Endometrium (tissue), 2 donors: ENCODE measurements around the gene HOXB13.
"Not testable (repeated sequence)": the region's sequence is repeated elsewhere in the genome, so short reads cannot be mapped to it uniquely, and the experiment has no call there.

Experiments
- FAIRE-seq: peaks from 2 replicates; lab custom pipeline; 2012; peaks lifted over from hg19 to GRCh38; lab: Jason Lieb, UNC
- donor health status: control.
- donor health status: control.

HOXB13 gene

GRCh38 chr17:48726114-48726915 is 2.2 kb downstream of the HOXB13 start:
- no peak for FAIRE-seq

GRCh38 chr17:48725288-48726064 is 3.1 kb downstream of the HOXB13 start:
- no peak for FAIRE-seq

DNA sequence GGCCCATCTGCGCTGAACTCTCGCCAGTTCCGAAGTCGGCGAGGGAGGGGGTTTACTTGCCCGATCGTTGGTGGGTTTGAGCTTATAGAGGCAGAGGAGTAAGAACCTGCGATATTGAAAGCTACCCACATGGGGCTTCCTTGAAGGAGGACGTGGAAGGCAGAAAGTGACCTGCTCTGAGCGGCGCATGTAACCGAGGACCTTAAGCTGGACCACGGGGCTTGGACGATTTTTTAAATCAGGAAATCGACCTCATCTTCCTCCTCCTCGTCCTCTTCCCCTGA is 3.6 kb downstream of the HOXB13 start:
- FAIRE-seq, result no peak

GRCh38 chr17:48724251-48725003 is 4.1 kb downstream of the HOXB13 start:
- FAIRE-seq, result peak; percentile 77

- no peak for FAIRE-seq
Observed at GRCh38 chr17:48723423-48724250, 4.9 kb downstream of the HOXB13 start.

- FAIRE-seq, result no peak
Observed at GRCh38 chr17:48722915-48723422, 5.6 kb downstream of the HOXB13 start, which contains the start of gene PRAC2. Gene PRAC2, plus strand, starts transcription at chr17:48723185. Its CDS starts 1,226 bp downstream, at chr17:48724411.

DNA sequence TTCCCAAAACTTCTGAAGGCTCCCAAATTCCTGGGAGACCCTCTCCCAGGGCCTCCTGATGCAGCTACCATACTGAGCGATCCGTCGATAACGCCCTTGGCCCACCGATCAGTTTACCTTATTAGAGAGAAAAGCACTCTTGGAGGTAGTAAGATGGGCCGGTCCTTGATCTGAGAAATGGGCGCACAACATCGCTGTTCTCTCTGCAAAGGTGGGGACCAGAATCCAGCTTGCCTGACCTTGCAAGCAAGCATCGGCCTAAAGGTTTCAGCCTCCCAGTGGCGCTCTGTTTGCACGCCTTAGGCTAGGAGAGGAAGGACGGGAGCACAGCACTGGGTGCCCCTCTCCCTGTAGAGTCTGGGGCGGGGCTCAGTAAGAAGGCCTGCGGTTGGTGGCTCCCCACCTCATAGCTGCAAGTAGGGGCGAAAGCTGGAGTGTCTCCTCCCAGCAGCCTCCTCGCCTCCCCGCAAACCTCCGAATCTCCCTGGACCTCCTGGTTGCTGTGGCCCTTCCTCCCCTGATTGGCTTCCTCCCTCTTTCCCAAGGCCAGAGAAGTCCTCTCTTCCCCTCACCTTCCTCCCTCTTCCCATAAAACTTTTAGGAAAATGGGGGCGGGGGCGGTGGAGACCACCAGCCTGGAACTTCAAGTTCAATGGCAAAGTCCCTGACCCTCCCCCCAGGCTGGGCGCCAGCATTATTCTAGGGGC is 6.2 kb downstream of the HOXB13 start, which contains the start of gene PRAC1:
Gene PRAC1, minus strand, starts transcription at position 318 of the 707 bp plus-strand sequence. Its CDS starts 126 bp downstream, at position 192.
- FAIRE-seq, result no peak

- no peak for FAIRE-seq
Observed at GRCh38 chr17:48721009-48721402, 7.5 kb downstream of the HOXB13 start.

- FAIRE-seq, result no peak
Observed at GRCh38 chr17:48720266-48721008, 8.1 kb downstream of the HOXB13 start.

DNA sequence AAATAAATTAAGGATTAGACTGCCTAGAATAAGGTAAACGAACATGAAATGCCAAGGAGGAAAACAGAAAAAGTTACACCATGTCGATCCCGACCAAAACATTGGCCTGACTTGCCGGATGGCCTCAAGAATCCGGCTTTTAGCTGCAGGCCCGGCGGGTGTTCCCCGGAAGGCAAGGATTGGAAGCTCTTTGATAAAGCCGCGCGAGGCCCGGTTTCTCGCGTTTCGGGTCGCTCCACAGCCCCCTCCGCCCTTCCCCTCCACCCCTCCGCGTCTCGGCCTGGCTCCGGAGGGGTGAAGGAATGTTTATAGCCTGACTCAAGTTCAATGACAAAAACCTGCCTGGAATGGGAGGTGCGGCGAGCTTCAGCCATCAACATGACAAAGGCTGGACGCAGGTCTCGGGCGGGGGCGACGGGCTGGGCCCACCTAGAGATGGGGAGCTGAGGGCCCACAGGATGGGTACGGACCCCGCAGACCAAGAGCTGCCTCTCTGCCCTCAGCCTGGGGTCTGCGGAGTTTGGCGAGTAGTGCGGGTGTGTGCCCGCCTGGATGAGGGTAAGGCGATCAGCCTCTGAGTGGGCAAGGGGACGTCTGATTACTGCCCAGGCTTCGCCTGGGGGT is 8.8 kb downstream of the HOXB13 start:
- no peak for FAIRE-seq

- FAIRE-seq, result no peak
Observed at GRCh38 chr17:48718761-48719641, 9.5 kb downstream of the HOXB13 start.

DNA sequence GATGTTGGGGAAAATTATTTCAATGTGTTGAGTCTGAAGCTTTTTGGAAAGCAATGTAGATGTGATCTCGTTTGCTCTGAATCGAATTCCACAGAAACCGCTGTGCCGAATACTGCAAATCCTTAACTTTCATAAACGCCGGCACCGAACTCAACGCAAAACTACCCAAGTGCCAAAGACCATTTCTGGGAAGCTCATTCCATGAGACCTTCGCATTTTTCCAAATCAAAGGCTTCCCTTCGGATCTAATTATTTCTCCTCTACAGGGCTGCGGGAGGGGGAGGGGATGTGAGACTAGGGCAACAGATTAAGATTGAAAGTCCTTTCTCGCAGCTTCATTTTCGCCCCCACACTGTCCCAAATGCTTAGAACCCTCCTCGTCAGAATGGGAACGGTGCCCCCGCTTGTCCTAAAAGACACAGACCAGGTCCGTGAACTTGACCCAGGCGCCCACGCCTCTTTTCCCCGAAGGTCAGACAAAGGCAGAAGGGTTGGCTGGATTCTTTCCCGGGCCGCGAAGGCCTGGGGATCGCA is 10.3 kb downstream of the HOXB13 start:
- FAIRE-seq, result no peak

DNA sequence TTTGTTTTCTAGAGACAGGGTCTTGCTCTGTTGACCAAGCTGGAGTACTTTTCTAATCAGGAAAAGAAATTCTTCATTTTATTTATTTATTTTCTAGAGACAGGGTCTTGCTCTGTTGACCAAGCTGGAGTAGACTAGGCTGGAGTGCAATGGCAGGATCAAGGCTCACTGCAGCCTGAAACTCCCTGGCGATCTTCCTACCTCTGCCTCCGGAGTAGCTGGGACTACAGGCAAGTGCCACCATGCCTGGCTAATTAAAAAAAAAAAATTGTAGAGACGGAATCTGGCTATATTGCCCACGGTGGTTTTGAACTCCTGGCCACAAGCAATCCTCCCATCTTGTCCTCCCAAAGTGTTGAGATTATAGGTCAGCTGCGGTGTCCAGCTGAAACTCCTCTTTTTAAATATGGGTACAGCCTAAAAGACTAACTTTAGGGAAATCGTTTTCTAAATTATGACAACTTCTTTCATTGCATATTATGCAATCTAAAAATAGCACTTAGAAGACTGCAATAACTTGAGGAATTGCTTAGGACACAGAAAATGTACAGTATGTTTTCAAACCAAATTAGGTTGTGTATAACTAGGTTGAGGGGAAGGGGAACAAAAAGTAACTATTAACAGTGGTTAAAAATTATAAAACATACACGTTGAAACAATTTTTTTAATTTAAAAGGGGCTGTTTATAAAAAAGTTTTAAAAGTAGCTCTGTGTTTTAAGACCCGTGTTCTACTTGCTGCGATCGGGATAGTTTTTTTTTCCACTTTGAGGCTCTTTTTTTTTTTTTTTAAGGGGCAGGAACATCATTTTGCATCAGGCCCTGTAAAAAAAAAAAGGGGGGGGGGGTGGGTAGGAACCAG is 11.0 kb downstream of the HOXB13 start:
- FAIRE-seq, result no peak

DNA sequence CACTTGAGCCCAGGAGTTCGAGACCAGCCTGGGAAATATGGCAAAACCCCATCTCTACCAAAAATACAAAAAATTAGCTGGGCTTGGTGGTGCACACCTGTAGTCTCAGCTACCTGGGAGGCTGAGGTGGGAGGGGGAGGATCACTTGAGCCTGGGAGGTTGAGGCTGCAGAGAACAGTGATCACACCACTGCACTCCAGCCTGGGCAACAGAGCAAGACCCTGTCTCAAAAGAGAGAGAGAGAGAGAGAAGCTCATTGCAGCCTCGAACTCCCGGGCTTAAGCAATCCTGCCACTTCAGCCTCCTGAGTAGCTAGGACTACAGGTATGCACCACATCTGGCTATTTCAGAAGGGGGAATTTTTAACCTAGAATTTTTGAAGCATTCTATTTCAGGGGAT is 12.0 kb downstream of the HOXB13 start:
- not testable (repeated sequence) for FAIRE-seq

DNA sequence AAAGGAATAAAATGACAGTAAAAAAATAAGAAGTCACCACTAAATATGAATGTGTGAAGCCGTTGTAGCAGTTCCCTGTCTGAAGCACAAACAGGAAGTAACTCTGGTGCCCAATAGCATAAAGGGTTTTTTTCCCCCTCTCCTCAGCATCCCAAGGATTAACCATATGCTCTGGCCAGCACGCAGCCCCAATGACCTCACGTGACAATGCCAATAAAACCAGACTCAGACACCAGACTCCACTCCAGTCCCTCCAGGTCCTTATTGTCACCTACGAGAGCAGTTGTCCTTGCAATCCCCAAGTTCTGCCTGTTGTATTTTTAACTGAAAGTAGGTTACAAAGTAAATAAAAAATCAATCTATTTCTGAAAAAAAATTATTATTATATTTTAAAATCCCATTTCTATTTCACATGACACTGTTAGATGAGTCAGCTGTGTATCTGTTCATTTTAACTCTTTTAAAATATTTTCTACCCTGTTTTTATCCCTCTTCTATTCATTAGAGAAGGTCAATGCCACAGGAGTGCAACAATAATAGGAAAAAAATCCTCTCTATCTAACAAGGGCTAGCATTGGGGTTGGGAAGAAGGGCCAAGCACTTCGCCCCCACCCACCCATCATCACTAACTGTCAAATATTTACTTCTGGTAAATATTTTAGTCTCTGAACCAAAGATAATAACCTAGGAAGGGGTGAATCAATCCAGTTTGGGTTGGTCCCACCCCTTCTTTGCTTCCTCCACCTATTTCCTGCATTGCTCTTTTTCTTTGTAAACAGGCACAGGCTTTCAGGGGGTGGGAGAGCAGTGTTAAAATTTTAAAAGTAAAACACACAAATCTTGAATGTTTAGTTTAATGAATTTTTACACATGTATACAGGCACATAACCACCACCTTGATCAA is 12.8 kb downstream of the HOXB13 start:
- FAIRE-seq, result no peak

DNA sequence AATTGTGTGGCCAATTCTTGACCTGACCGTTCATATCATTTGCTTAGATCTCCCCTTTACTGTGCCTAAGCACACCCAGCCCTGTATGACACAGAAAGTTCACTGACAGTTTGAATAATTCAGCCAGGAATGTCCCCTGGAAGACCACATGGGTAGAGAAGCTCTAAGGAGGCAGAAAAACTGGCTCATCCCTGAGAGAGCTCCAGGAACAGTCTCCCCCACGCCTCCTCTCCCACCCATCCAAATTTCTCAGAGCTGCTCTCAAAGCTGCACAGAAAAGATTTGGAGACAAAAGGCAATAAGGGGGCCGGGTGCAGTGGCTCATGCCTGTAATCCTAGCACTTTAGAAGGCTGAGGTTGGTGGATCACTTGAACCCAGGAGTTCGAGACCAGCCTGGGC is 17.4 kb downstream of the HOXB13 start:
- no peak for FAIRE-seq
